Stimulated activated CD4-positive, alpha-beta T cell treated with anti-CD3 and anti-CD28 coated beads, Interleukin-4, amount 100 ng/mL, for 48 hours (primary cell): ENCODE data around the gene TUB.
A peak's percentile ranks its signal among the peaks of the same experiment; 100 is the strongest.

Experiments used
- DNase-seq, 2 donors: peaks; one replicate each; pipeline ENCODE4 v3.0.0-alpha.2; 2020; ENCODE audit warnings: low read depth in 2 of 2

Gene TUB, protein sequence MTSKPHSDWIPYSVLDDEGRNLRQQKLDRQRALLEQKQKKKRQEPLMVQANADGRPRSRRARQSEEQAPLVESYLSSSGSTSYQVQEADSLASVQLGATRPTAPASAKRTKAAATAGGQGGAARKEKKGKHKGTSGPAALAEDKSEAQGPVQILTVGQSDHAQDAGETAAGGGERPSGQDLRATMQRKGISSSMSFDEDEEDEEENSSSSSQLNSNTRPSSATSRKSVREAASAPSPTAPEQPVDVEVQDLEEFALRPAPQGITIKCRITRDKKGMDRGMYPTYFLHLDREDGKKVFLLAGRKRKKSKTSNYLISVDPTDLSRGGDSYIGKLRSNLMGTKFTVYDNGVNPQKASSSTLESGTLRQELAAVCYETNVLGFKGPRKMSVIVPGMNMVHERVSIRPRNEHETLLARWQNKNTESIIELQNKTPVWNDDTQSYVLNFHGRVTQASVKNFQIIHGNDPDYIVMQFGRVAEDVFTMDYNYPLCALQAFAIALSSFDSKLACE

GRCh38 chr11:8080674-8081590 lies at the start of gene TUB:
TSS of gene TUB (plus strand) at chr11:8081211. CDS start at chr11:8081511, 300 bp downstream.
- peak in 1 of 2 donors; percentile 7 for DNase-seq

DNA sequence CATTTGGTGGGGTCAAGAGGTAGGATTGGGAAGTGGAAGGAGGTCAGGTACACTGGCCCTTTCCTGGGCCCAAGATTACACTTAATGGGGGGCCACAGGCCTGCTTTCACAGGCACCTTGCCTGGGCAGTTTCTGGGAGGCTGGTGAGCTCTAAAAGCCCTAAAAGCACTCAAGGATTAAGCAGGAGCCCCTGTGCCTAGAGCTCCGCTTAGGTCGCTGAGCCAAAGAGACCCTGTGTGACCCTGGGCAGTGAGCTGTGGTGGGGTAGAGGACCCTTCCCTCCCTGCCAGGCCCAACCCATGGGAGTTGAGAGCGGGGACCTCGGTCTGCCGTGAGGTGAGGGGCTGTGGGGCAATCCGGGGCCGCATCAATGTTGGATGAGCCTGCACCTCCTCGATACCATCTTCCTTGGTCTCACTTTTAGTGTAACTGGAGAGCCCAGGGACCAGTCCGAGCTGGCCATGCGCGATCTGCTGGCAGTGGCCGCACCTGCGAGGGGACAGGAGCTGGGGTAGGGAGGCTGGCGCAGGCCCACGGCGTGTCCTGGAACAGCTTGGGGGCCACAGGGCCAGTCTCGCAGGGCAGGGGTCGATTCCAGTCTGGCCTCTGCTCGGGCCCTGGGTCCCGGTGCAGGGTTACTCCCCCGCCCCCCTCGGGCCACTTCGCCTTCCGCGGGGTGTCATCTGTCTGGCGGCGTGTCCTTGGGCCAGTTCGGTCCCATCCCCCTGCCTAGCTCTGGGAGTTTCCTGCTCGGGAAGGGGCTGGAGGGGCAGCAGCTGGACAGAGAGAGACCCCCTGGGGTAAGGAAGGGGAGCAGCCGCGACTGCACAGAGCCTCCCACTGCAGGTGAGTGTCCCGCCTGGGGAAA lies 49.5 kb upstream of the TUB start:
- DNase-seq = no peak

- DNase-seq = no peak
Observed at GRCh38 chr11:8032122-8032521, 48.9 kb upstream of the TUB start.

GRCh38 chr11:8032576-8033304 lies 48.3 kb upstream of the TUB start:
- no peak for DNase-seq

GRCh38 chr11:8033305-8034105 lies 47.5 kb upstream of the TUB start:
- DNase-seq = peak; percentile 28 to 34

DNA sequence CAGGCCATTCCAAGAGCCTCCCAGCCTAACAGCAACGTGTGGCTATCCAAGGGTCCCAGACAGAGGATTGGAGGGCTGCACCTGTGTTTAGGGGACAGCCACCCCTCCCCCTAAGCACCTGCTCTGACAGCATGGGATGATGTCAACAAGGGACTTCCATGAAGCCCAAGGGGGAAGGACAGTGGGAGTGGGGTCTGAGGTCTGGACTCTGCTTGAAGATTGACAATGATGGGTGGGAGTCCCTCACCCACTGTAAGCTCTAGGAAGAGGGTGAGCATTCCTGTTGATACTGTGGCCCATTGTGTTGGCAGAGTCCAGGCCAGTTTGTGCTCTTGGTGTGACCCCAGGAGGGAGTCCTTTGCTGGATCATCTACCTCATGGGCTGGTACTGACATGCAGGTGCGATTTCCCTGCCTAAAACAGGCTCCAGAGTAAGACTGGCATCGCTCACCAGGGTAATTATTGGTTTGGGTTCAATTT lies 46.9 kb upstream of the TUB start:
- DNase-seq = no peak

DNA sequence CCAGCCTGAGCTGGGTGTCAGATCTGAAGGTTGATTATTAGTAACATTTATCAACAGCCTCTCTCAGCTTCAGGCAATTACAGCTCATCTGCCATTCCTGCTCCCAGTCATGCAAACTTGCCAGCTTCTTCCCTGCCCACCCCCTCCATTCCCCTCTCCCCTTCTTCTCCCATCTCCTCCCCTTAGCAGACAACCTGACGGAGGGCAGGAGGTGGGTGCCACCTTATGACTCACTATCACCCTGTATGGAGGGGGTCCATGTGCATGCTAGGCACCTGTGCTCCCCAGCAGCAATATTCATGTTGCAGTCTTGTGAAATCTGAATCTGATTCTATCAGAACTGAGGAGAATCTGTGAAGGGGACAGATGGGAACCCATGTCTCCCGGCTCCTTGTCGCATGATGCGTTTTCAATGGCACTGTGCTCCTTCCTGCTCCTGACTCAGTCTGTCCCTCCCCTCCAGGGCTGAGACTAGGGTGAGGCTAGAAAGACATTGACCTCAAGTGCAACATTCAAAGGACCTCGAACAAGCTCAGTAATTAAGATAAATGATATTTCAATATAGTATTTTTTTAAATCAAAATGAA lies 46.3 kb upstream of the TUB start:
- no peak for DNase-seq

DNA sequence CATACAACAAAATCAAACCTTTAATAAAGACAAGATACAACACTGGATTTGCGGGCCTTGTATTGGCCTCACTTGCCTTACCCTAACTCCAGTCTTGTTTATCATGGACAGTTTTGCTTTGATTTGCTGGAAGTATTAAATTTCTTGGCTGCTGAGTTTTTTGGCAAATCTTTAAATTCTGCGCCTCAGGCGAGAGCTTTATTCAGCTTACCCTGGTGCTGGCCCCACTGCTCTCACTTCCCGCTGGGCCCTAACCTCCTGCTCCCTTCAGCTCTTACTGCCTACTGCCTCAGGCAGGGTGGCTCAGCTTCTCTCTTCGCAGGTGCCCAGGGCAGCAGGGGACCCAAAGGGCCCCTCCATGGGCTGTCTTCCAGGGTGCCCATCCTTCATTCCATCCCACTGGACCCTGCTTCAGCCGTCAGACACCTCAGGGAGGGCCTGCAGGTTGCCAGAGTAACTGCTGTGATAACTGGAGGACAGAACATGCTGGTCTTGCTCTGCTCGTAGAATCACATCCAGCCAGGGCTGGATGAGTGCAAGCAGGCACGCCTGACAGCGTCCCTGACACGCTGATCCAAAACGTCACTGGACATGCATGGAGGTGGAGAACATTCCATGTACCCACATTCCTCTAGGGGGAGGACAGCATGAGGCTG lies 45.7 kb upstream of the TUB start:
- DNase-seq = no peak

GRCh38 chr11:8036002-8036802 lies 44.8 kb upstream of the TUB start:
- no peak for DNase-seq

DNA sequence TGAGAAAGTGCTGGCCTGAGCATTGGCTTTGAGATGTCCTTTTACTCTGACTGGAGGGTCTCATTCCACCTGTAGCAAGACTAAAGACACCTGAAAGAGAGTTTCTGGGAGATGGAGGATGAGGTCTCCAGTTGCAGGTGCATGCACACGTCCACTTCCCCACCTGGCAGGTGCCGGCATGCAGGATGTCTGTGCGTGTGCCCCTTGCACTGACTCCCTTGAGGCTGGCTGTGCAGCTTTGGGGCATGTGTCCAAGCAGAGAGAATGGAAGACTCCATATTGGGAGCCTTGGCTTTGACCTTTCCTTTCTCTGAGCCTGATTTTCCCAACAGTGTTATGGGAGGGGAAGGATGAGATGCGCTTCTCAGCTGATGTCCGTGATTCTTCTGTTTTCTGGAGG lies 44.0 kb upstream of the TUB start:
- DNase-seq = no peak

GRCh38 chr11:8038393-8038792 lies 42.6 kb upstream of the TUB start:
- no peak for DNase-seq

DNA sequence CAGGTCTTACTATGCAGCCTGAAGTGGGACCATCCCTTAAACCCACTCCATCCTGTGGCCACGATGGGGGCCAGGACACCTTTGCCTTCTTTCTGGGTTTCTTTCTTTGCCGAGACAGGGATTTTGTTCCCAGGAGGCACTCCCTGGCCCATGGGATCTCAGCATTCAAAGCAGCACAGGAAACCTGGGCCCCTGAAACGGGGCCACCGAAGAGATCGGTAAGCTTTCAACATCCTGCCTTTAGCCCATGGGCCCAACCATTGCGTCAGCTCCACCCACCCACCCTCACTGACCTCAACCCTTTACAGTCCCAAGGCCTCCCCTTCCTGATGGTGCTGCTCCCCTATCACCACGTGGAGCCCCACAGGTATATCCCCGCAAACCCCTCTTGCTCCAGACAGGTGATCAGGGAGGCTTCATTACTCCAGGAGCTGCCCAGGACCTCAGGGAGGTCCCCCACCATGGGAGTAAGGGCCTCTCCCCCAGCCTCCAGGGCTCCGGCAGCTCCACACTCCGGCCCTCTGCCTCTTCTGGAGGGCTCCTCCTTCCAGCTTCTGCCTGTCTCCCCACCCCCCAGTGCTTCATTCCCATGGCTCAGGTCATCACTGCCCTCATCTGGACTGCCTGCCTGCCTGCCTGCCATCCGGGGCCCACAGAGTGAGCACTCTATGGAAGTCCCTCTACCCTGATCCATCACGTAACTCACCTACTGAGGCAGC lies 42.0 kb upstream of the TUB start:
- no peak for DNase-seq

- DNase-seq = no peak
Observed at GRCh38 chr11:8039530-8040260, 41.3 kb upstream of the TUB start.

- no peak for DNase-seq
Observed at GRCh38 chr11:8040261-8040920, 40.6 kb upstream of the TUB start.

DNA sequence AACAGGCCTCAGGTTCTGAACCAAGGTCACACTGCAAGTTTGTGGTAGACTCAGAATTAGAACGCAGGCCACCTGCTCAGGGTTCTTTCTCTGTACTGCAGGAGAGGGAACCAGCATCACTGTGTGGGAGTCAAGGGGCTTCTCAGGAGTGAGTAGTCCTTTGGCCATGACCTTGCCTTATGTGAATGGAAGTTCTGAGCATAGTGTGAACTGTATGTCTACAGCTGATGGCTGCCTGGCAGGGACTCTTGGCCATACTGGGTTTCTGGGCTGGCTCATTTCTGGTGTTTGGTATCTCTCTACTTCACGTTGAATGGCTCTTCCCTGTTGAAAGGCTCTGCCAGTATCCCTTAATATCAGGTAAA lies 40.1 kb upstream of the TUB start:
- DNase-seq = no peak

- DNase-seq = no peak
Observed at GRCh38 chr11:8041576-8041975, 39.4 kb upstream of the TUB start.
